ENCODE data around the gene NRP2.

The NRP2 gene

DNA sequence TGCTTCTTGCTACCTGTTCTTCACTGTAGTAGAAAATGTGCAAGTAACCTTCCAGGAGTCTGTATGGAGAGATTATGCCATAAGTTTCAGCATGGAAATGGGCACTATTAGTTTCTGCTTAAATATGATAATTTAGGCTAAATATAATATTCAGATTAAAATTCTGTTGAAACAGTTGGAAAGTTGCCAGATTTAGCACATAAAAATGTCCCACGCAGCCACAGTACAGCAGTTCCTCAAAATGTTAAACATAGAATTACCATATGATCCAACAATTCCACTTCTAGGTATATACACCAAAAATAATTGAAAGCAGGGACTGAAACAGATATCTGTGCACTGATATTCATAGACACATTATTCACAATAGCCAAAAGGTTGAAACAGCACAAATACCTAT lies 121.2 kb downstream of the NRP2 start:
- DNase-seq (ENCODE audit: low read depth, low spot score) = no peak

DNA sequence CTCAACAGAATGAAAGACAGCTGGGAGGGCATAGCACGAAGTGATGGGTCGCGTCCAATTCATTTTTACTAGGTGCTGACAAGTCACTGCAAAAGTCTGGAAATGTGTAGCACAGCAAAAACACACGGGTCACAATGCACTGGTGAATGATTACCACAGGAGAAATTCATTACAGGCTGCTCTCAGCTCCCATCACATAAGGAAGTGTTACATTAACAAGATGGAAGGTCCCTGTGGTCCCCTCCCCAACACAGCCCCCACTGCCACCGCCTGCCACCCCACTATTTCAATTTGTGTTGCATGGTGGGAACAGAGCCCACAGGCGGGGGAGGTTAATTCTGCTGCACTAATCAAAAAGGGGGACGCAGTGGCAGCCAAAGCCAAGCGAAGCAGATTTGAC lies 122.8 kb downstream of the NRP2 start:
- DNase-seq (ENCODE audit: low read depth, low spot score) = no peak

DNA sequence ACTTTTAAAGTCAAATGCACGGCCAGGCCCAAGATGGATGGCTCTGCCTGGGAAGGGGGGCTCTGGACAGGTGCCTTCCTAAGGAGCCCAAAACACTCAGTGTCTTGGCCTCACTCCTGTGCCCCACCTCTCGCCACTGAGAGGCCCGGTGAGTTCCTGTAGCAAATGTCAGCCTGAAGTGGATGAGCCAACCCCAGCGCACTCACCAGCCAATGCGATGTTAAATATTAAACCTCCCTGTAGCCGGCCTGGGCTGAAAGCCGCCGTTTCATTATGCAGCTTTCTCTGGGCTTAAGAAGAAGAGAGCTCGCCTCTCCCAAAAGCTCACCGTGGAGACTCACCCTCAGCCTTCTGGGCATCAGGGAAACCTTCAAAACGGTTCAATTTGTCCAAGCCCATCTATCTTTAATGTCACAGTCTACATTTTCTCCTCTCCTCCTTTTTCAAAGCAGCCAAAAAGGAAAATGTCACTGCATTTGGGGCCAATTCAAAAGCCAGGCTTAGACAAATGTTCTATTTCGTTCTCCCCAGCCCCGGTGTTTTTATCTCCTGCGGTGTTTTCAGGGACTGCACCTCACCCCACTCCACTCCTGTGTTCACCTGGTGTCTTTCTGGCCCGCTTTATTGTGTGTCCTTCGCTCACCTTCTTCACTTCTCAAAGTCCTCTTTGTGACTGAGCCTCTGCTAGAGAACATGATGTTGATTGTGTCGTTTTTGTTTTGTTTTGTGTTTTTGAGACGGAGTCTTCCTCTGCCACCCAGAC lies 124.0 kb downstream of the NRP2 start:
- DNase-seq (ENCODE audit: low read depth, low spot score) = no peak

DNA sequence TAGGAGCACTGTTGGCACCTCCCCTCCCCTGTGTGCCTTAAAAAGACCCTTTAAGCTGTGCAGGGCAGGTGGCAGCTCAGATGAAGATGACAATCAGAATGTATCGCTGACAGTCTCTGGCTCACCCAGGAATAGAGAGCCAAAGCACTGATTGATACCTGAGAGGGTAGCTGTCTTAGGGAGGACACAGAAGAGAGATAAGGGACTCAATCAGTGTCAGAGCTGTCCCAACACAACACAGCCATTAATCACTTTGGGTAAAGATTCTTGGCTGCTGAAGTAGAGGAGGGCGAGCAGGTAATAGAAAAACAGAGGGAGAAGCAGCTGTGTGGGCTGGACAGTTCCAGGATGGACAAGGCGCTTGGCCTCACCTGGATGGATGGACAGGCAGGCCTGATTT lies 124.9 kb downstream of the NRP2 start:
- no peak for DNase-seq (ENCODE audit: low read depth, low spot score)

DNA sequence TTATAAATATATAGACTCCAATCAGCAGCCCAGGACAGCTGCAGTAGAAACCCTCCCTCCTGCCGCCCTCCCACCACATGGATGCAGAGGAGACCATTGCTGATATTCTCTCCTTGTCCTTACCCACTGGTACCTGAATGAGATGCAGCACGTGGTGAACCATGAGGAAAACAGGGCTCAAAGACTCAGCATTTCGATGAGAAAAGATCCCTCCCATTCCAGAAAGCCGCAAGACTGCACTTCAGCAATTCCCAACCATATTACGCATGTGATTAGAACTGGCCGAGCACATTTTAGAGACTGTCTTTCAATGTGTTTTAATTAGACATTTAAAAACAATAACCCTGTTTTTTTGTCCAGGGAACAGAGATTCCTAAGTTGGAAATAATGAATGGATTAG lies 125.5 kb downstream of the NRP2 start:
- no peak for DNase-seq (ENCODE audit: low read depth, low spot score)

DNA sequence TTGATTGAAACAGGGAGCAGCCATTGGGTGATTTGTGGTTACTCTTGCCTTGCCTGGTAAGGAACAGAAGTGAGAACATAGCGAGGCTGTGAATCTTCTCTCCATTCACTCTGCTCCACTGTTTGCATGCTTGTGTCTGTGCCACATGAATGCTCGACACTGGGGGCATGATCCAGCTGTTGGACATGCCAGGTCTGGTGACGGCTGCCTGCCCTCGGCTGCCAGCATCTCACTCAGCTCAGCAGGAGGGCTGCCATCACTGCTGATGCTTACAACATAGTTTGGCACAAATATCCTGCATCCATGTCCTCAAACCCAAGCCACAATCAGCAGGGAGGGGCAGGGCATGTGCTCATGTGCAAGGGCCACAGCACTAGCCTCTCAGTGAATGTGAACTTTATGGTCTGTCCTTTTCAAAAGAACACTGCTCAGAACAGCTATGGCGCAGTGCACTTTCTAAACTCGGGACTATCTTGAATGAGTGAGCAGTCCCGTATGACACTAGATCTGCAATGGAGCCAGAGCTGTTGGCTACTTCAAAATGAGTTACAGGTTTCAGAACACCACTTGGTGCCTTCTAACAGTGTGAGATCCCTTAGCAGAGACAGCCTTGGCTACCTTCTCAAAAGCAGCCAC lies 126.3 kb downstream of the NRP2 start:
- DNase-seq (ENCODE audit: low read depth, low spot score) = no peak

DNA sequence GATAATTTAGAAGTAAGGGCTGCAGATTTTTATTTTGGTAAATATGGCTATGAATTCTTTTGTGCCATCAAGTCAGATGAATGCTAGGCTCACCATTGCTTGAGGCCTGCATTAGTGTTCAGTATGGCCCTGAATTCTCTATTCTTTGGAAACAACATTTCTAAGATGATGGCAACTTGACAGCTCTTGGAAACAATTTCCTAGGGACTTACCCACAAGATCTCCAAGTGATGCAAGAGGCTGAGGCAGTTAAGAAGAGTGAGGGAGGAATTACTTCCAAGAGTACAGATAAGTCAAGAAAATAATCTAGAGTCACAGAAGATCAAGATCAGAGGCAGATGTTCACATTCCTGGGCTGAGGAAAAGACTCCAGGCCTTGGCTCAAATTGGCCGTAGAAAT lies 129.1 kb downstream of the NRP2 start:
- no peak for DNase-seq (ENCODE audit: low read depth, low spot score)

DNA sequence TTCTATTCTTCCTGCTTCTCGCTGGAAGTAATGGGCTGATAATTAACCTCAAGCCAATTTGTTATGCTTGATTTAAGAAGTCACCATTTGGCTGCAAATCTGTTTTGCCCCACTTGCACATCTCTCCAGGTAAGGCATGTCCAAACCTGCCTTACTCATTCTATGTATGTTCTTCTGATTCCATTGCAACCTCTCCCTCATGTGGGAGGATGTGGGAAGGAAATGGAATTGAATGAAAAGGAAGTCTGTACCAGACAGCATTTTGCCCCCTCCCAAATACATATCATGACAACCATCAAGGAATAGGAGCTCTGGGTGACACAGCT lies 131.7 kb downstream of the NRP2 start:
- DNase-seq (ENCODE audit: low read depth, low spot score) = no peak

DNA sequence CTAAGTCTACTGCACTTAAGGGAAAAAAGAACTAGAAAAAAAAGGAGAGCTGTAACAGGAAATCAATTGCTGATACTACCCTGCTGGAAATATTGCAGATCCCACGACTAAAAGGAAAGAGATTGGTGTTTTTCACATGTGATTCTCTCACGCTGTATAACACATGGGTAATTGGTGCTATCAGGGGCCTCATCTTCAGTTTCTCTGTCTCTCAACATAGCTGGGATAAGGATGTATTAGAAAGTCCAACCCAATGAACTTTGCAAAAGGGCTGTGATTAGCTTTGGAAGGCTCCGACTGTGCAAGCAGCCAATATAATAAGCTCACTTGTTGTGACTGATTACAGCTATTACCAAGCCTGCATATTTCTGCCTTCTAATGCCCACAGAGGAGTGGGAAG lies 133.4 kb downstream of the NRP2 start:
- DNase-seq (ENCODE audit: low read depth, low spot score) = no peak

DNA sequence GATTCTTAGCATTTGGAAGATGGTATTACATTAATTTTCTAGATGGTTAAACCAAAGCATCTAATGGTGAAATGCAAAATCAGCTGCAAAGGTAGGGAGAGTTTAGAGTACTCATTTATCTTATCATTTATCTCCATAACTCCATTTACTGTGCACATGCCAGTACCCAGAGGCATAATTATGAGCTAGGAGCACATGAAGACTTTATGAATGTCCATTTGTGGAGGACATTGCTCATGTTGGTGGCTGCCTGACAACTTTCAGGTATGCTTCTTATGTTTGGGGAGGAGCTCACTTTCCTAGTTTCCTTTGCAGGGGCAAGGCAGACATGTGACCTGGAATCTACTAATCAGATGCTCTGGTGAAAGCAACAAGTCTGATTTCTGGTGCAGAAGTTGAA lies 134.0 kb downstream of the NRP2 start:
- DNase-seq (ENCODE audit: low read depth, low spot score) = no peak

DNA sequence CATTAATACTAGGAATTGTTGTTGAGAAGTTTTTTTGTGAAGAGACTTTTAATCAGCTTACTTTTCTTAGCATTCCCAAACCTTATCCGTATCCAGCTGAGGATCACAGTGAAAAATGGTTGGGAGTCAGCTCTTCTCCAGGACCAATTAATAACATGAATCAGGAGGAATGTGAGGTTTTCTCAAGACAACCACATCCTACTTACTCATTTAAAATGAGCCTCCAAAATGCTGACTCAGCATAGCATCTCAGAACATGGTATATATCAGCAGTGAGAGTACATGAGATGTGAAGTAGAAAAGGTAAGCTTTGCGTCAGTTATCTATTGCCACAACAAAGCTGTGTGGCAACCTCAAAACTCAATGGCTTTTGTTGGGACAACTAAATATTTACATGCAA lies 140.3 kb downstream of the NRP2 start:
- no peak for DNase-seq (ENCODE audit: low read depth, low spot score)

DNA sequence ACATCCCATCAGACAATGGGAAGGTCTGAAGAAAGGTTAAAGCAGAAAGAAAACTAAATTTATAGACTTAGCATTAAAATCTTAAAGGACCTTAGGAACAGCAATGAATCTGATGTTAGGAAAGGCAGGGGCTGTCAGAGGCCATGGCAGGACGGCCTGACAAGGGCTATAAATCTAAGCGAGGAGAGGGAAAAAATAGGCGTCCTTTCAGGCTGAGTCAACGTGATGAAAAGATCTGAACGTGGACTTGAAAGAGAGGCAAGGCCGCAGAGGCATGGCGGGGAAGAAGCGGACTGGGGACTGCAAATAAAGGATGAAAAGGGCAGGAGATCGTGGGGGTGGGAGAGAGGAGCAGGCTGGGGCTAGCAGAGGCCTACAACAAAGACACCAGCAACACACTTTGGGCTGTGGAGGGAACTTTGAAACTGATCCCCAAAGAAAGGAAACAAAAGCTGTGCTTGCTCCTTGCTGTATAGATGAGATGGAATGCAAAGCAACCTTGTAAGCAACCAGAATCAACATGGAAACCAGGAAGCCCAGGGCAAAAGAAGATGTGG lies 145.6 kb downstream of the NRP2 start:
- DNase-seq (ENCODE audit: low read depth, low spot score) = no peak

DNA sequence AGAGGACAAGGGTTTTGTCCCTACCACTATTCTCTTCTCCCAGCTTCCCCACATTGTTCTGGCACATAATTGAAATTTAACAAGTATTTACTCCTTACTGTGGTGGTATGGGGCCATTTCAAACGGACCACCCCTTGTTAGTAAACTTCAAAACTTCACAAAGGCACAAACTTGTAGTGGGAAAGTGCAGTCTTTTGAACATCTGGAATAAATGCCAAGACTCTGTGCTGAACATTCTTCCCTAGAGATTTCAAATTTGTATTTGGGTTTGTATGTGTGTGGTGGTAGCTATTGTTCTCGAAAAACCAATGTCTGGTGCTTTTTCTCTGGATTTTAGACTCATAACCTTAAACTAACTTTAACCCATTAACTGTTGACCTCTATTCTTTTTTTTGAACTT lies 151.6 kb downstream of the NRP2 start:
- no peak for DNase-seq (ENCODE audit: low read depth, low spot score)

DNA sequence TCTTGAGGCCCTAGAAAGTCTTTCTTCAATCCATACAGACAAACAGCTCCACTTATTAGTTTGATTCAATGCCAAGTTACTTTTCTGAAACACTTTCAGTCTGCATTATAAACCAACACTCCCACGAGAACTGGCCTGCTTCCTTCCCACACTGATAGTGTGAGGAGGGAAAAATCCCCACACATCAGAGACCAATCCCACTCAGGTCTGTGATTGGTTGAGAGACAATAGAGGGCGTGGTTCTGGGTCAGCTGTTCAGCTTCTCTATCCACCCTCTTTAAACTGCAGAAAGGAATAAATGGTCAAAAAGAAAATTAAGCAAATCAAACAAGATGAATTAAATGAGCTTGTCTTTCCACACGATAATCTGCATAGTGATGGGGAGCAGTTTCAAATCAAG lies 152.5 kb downstream of the NRP2 start:
- no peak for DNase-seq (ENCODE audit: low read depth, low spot score)

DNA sequence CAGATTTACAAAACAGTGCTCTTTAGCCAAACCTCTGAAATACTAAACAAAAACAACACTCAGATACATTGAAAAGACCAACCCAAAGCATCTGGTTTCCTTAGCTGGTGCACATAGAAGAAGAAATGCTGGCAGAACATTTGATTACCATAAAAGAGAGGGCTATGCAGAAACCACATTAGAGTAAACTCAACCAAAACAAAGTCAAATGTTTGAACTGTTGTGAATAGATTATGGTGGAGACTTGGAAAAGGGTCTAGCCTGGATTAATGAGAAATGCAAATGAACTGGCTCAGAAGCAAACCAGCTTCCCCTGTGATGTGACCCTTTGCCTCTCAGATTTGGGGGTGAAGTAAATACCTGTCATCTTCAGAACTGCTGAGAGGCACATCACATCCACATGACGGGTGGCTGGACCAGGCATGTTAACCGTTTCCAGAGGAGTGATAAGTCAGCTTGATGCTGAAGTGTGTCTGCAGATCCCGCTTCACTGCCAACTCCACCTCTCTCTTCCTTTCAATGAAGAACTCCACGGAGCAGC lies 153.0 kb downstream of the NRP2 start:
- DNase-seq (ENCODE audit: low read depth, low spot score) = no peak

DNA sequence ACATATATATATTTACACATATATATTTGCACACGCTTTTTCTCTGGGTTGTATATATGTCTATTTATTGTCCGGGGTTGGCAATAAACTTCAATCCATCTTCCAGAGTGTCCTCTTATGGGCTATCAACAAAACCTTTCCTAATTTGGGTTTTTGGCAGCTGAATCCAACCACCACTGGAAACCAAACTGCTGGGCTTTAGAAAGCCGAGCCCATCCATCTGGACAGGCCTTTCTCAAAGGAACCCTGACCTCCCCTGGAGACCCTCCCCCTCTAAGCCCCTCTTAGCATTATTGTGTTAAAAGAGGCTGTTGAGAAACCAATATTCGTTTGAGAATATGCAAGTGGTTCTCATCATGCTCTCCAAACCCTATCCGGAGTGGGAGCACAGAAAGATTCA lies 153.6 kb downstream of the NRP2 start:
- DNase-seq (ENCODE audit: low read depth, low spot score) = no peak

DNA sequence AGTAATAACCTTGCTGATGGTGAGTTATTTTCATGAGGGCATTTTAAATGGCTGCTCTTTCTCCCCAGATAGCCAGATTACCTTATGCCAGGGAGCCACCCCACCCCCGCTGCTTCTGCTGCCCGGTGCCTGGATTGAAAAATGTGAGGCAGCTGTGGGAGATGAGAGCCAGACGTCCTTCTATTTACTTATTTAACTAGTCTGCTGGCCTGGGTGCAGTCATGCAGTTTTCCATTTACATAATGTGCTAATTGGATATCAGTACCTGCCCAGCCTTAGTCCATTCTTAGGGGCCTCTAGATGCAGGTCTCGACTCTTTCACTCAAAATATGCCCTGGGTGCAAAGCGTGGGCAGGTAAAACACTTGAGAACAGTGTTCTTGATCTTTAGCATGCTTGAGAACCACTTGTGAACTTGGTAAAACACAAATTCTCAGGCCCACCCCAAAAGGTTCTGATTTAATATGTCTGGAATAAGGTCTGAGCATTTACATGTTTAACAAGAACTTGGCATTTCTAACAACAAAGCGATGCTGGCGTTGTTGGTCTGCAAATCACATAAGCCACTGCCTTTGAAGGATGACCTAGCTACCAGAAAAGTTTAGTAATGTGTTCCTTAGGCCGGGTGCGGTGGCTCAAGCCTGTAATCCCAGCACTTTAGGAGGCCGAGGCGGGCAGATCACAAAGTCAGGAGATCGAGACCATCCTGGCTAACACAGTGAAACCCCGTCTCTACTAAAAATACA lies 154.3 kb downstream of the NRP2 start:
- DNase-seq (ENCODE audit: low read depth, low spot score) = no peak

DNA sequence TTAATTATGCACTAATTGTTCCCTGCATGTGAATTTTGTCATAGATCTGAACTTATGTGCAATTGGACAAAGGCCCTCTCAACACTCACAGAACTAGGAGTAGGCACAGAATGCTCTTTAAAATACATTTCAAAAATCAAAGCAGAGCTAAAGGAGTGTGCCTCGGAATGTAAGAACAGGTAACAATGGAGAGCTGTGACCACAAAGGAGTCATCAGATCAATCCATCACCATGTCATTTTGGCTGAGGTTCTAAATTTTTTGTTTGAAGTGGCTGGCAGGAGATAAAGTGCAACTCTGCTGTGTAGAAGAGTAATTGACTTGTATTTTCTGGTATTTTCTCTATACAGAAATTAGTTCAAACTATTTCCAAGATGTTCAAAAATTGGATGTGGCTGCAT lies 155.4 kb downstream of the NRP2 start:
- DNase-seq (ENCODE audit: low read depth, low spot score) = no peak

DNA sequence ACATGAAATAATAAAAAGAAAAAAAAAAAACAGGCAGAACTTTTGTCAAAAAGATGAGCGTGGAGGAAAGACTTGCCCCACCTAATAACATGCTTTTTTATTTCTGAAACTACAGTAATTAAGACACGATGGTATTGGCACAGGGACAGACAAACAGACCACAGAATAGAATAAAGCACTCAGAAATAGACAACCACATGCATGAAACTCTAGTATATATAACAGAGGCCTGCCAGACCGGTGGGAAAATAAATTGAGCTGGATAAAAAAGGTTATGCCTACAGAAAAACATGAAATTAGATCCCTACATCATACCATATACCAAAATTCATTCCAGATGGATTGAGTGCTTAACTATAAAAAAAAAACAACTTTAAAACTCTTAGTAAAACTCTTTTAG lies 163.1 kb downstream of the NRP2 start:
- no peak for DNase-seq (ENCODE audit: low read depth, low spot score)
